GM21576 (cell line): Measurements from ENCODE around the gene FAM171A2.

ENCODE experiments used
- ATAC-seq: cut with Tn5 transposase; IDR thresholded peaks from one replicate; pipeline ENCODE4 v1.9.1; 2021; ENCODE audit warnings: mild to moderate bottlenecking, moderate library complexity; ENCODE audit not compliant: unreplicated experiment

FAM171A2 gene

GRCh38 chr17:44308320-44308818, 55.3 kb downstream of the FAM171A2 start, which contains the start of gene RUNDC3A:
Gene RUNDC3A (plus strand): TSS chr17:44308601. CDS start chr17:44308833, 232 bp downstream.
- no peak for ATAC-seq

GRCh38 chr17:44307387-44308186, 56.1 kb downstream of the FAM171A2 start:
- ATAC-seq, result no peak

GRCh38 chr17:44304651-44305050, 59.0 kb downstream of the FAM171A2 start:
- no peak for ATAC-seq
